HG02884 (cell line): ENCODE measurements around the gene RB1.
A peak's percentile ranks its signal among the peaks of the same experiment; 100 is the strongest.
"Not testable (repeated sequence)": the region's sequence is repeated elsewhere in the genome, so short reads cannot be mapped to it uniquely, and the experiment has no call there.

ENCODE experiments used
- ATAC-seq: cut with Tn5 transposase; IDR thresholded peaks from one replicate; pipeline ENCODE4 v1.9.1; 2021; ENCODE audit warnings: mild to moderate bottlenecking, moderate library complexity; ENCODE audit not compliant: unreplicated experiment

The RB1 gene

GRCh38 chr13:48297131-48297786 lies 6.3 kb upstream of the RB1 start:
- no peak for ATAC-seq

- no peak for ATAC-seq
Observed at GRCh38 chr13:48299591-48299990, 4.0 kb upstream of the RB1 start.

GRCh38 chr13:48302871-48303358 lies 636 bp upstream of the RB1 start:
- no peak for ATAC-seq

- ATAC-seq, result peak; percentile 70
Observed at GRCh38 chr13:48304143-48304876, 759 bp downstream of the RB1 start.

- ATAC-seq, result no peak
Observed at GRCh38 chr13:48311223-48311622, 7.7 kb downstream of the RB1 start.

- ATAC-seq, result no peak
Observed at GRCh38 chr13:48315969-48316650, 12.6 kb downstream of the RB1 start.

GRCh38 chr13:48316826-48317510 lies 13.4 kb downstream of the RB1 start:
- ATAC-seq, result no peak

- no peak for ATAC-seq
Observed at GRCh38 chr13:48317511-48318376, 14.2 kb downstream of the RB1 start.

GRCh38 chr13:48318377-48318811 lies 14.8 kb downstream of the RB1 start:
- no peak for ATAC-seq

- ATAC-seq, result no peak
Observed at GRCh38 chr13:48318821-48319511, 15.4 kb downstream of the RB1 start.

- no peak for ATAC-seq
Observed at GRCh38 chr13:48319531-48320398, 16.2 kb downstream of the RB1 start.

GRCh38 chr13:48320399-48320790 lies 16.8 kb downstream of the RB1 start:
- no peak for ATAC-seq

GRCh38 chr13:48320891-48321510 lies 17.4 kb downstream of the RB1 start:
- ATAC-seq, result no peak

- no peak for ATAC-seq
Observed at GRCh38 chr13:48322294-48322693, 18.7 kb downstream of the RB1 start.

- ATAC-seq, result no peak
Observed at GRCh38 chr13:48333976-48334375, 30.4 kb downstream of the RB1 start.

- ATAC-seq, result no peak
Observed at GRCh38 chr13:48334534-48335127, 31.1 kb downstream of the RB1 start.

GRCh38 chr13:48339198-48339597 lies 35.6 kb downstream of the RB1 start:
- not testable (repeated sequence) for ATAC-seq

GRCh38 chr13:48344264-48344663 lies 40.7 kb downstream of the RB1 start:
- ATAC-seq, result no peak
